Measurements from ENCODE around the gene ZNF185.

Gene ZNF185

DNA sequence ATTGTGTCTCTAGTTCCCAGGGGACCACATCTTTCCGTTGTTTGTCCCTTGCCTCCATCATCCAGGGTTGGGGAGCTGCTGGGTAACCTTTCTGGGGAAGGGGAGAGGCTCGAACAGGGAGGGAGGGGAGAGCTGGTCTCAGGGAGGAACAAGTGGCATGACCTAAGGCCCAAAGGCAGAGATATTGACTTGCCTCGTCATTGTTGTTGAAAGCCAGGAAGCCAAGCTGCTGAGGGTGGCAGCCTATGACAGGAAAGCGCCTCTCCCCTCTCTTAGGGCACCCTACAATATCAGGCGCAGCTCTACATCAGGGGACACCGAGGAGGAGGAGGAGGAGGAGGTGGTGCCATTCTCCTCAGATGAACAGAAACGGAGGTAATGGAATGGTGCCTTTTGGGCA, 20.8 kb downstream of the ZNF185 start:
- no peak for DNase-seq

DNA sequence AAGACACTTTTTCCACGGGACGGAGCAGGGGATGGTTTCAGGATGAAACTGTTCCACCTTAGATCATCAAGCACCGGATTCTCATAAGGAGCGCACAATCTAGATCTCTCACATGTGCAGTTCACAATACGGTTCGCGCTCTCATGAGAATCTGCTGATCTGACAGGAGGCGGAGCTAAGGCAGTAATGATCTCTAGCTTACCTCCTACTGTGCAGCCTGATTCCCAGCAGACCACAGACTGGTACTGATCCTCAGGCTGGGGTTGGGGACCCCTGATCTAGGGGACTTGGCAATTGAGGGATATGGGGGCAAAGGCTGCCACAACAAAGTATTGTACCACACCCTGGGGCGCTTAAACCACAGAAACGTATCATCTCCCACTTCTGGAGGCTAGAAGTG, 25.7 kb downstream of the ZNF185 start:
- DNase-seq, result no peak

DNA sequence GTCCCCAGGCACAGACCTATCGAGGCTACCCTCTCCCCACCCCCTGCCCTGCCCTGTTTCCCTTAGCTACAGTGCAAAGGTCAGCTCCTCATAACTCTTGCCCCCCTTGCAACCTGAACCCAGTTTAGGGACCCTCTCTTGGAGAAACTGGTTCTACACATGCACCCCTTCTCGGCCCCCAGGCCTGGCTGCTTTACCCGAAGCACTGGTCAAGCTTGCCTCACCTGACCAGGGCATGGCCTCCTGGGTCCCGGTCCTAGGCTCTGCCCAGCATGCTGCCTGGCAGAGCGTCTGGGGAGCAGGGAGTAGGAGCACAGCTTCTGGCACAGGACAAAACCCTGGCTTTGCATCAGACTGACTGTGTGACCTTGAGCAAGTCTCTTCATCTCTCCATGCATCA, 28.0 kb downstream of the ZNF185 start:
- no peak for DNase-seq

DNA sequence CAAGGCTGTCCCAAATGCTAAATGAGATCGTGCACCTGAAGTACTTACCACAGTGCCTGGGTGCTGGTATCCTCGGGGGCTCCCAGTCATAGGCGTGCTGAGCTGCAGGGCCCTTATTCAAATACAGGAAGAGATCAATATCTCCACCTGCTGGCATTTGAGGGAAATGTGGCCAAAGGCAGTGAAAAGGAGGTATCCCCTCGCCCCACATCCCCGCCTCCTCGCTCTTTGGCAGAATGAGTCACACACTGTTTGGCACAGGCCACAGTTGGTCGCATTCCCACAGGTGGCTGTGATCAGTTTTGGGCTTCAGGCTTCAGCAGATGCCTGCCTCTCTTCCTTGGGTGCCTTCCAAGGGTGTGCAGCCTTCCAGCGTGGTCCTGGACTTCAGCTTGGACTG, 28.4 kb downstream of the ZNF185 start:
- DNase-seq, result peak; percentile 18

DNA sequence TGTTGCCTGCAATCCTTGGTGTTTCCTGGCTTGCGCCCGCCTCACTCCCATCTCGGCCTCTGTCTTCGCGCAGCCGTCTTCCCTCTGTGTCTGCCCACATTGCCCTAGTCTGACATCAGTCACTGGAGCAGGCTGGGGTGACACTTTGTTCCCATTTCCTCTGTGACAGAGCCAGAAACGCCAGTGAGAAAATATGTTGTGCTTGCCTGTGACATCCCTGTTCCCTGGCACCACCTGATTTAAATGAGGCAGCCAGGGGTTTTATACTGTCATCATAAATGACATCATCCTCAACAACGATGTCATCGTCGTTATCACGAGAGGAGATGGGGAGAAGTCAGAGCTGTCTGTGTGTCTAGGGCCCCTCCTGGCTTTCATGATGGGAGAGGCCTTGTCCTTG, 29.1 kb downstream of the ZNF185 start:
- no peak for DNase-seq

DNA sequence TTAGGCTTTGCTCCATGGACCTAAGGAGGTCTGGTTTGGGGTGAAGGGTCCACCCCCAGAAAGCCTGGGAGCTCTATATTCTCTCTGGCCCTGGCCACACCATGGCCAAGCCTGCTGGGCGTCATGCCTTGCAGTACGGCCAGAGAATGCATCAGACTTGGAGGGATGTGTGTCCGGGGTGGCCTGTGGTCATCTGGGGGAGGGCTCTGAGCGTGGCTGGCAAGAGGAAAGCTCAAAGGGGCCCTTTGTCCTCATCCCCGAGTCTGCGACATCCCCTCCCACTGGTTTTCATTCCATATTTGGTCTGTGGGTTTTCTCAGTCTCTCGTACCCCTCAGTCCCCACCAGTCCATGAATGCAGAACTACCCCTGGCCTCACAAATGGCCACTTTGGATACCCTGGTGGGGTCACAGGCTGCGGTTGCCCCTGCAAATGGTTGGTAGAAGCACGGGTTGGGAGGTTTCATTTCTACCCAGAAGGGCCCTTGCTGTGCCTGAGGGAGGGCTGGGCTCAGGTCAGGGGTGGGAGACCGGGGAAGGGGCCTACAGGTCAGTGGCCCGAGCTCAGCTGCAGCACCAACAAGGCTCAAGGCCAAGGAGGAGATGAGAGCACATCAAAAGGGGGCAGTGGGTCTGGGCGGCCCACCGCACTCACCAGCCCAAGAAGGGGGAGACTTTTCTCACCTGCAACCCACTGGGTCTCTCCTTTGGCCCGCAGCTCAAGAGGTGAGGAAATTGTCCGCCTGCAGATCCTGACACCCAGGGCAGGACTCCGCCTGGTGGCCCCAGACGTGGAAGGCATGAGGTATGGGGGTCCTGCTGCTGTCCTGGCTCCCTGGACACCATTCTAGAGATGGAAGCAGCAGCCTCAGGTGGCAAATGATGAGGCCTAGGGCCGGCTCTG, 30.2 kb downstream of the ZNF185 start:
- no peak for DNase-seq

DNA sequence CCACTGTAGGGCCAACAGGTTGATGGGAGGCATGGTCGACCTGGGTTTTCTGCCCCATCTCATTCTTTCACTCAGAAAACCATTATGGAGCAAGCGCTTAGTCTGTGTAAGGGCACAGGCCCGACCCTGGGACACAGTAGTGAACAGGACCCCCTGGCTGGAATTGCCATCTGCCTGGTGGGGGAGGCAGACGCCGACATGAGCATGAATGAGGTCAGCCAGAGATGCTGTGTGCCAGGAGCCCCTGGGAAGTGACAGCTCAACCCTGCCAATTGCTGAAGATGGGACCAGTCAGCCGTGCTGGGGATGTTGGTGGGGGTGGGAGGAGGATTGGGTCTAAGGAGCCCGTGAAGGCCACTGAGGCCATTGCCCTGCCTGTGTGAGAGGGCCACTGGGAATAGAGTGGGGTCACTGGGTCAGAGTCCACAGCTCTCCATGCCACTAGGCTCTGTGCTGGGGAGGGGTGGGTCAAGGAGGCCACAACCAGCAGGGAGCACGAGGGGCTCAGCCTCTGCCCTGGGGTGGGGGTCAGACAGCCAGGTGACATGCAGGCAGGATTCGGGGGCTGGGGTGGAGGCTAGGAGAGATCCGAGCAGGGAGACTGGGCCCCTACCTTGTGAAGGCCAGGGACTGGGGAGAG, 31.0 kb downstream of the ZNF185 start:
- DNase-seq, result no peak

DNA sequence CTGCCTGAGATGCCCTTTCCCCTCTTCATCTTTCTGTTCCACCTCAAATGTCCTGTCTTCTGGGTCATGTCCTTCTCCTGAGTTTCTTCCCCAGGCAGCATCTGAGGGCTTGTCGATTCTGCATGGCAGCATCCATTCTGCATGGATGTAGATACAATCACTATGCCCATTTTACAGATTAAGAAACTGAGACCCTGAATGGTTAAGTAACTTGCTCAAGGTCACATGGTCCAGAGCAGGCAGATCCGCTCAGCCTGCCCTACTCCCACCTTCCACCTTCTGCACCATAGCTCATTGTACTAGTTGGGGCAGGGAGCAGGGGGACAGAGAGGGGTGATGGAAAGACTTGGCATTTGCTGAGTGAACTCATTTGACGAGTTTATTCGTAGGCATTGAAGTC, 32.0 kb downstream of the ZNF185 start:
- DNase-seq, result no peak

DNA sequence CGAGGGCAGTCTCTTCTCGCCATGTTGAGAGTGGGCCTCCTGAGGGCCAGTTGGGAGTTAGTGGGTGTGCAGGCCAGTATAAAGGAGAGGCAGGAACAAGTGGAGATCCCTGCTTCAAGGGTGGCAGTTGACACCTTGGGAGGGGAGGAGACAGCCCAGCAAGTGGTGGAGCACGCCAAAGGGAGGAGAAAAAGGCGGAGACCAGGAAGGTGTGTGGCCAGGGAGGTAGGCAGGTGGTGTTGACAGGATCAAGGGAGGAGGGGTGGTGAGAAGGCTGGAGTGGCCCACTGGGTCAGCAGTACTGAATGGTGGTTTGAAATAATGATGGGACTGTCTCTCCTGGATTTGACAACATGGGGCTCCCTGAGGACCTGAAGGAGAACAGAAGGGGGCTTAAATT, 32.6 kb downstream of the ZNF185 start:
- DNase-seq, result no peak

DNA sequence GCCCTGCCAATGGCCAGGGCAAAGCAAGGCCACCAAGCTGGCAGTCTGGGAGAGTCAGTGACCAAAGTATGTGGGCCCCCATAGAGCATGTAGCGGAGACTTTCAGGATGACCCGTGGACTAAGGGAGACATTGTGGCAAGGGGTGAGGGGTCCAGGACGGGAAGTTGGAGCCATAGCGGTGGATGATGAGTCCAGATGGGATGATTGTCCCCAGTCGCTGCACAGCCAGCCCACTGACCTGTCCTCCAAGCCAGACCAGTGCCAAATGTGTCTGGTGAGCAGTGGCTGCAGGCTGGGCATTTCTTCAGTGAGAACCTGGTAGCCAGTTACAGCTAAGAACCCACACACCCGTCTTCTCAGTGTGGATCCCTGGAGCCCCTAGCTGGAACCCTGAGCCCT, 34.3 kb downstream of the ZNF185 start:
- DNase-seq, result no peak

DNA sequence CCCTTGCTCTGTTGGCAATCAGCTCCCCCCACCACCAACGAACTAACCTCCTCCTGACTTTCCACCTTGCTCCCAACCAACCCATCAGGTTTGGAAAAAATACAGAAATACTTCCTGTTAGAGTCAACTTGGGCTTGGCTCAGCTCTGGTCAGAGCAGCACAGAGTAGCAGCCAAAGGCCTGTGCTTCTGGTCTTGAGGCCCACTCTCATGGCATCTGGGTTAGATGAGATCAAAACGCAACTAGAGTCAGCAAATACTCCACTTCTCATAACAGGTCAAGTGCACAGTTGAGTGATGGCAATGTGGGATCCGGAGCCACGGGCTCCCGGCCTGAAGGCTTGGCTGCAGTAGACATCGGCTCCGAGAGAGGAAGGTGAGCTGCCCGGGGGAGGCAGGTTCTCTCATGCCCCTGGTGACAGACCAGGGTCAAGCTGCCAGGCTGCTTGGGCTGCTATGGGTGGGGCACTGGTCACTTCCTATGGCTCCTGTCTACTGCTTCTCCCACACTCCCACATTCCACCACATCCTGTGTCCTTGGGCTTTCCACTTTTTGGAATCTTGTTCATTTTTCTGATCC, 34.8 kb downstream of the ZNF185 start:
- DNase-seq, result no peak

DNA sequence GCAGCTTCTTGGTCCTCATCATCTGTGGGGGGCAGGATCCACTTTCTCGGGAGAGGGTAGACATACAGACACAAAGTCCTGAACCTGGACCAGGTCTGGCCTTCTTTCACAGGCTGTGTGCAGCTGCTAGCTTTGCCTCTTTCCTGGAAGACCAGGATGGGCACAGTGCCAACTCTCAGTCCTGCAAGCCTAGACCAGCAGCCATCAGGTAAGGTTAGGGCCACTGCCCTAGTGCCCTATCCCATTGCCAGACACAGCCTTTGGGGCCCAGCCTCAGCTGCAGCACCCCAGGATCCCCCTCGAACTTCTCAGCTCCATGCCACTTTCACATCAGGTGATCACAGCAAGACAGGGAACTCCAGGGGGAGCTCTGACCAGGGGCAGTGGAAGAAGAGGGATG, 38.4 kb downstream of the ZNF185 start:
- DNase-seq, result no peak

DNA sequence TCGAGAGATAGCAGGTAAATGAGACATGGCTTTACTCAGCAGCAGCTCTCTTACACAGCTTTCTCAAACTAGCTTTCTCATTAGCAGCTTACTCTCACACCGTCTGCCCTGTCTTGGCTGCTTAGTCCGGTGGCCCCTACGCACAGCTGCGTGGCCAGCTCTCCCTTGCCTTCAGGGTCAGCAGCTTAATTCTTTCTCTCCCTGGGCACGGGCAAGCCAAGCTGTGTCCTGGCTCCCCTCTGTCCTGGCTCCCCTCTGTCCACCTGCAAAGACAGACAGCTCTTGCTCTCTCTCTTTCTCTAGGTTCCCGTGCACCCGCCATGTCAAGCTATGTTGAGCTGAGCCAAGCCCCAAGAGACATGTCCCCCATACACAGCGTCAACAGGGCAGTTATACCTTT, 39.4 kb downstream of the ZNF185 start:
- DNase-seq, result no peak

DNA sequence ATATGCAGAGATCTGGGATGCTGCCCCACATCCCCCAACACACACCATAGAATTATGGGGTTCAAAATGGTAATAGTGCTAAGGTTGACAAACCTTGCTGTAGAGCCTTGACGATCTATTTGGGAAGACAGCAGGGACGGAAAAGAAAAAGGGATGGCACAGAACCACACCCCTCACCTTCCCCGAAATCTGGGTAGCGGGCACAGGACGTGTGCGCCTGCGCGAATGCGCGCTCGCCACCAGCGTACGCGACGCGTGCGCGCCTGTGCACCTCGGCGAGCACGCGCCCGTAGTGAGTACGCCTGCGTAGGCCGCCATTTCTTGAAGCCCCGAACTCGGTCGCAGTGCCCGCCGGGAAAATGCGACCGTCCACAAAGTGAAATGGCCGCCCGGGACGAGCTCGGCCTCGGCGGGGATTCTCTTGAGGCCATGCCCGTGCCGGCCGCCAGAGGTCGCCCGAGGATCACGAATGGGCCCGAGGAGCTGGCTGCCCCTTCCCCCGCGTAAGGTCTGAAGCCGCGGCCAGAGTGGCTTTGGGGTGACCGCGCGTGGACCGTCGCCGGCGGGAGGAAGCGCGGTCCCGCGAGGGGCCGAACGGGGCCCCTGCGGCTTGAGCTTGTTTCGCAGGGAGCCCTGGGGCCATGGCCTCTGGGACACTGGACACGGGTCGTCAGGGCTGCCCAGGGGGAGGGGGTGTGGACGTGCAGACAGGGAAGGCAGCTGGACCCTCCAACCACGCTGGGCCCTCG, 43.6 kb downstream of the ZNF185 start:
- peak; percentile 79 for DNase-seq

DNA sequence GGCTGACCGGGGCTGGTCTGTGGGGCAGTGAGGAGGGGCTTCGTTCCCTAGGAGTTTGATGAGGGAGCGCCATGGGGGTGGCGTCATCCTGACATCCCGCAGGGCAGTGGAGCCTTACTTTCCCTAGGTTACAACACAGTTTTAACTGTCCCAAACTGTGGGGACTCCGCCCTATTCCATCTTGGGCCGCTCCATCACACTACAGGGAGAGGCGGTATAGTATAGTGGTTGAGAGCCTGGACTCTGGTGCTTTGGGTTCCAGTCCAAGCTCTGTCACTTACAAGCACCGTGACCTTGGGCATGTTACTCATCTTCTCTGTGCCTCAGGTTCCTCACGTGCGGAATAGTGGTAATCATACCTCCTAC, 44.2 kb downstream of the ZNF185 start:
- DNase-seq, result no peak

DNA sequence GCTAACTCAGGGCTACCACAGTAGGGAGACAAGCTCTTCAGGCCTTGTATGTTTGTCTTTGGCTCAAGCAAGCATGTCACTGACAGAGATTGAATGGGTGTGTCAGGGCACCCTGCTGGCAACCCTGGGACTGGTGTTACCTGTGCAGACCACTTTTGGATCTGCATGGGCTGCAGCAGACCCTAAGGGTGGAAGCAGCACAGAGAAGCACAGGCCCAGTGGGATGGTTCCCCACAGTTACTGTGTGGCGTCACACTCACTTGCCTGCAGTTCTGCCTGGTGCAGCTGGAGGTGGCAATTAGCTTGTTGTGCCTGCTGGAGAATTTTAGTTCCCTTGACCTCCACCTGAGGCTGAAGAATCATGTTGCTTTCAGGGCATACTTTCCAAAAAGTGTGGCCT, 46.0 kb downstream of the ZNF185 start:
- DNase-seq, result no peak

DNA sequence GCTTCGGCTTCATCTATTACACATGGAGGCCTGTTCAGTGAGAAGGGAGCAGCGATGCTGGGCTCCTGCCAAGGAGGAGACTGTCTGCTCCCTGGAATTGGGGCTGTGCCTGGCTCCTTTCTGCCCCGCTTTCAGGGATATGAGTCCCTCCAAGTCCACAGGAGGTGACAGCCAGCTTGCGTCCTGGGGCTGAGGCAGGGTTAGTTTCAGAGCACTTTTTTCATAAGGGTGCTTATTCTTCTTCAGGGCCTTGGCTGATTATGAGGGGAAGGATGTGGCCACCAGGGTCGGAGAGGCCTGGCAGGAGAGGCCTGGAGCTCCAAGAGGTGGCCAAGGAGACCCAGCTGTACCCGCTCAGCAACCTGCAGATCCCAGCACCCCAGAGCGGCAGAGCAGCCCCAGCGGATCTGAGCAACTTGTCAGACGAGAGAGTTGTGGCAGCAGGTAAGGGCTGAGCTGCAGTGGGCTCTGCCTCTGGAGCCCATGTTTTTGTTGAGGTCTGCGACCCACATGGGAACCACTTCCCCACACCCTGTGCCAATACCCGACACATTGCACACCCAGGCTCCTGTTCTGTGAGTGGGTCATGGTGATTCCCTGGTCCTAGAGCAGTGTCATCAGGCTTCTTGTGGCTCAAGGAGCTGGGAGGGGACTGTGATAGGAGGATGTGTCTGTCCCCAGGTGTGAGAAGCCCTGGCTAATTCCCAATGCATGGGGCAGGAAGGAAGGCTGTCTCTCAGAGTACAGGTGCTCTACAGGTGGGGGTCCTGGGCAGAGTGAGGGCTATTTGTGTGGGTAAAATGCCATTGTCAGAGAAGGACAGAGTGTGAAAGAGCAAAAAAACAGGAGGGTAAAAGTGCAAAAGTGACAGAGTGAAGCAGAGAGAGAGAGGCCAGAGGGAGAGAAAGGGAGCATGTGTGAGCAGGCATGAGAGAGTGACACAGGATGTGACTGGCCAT, 47.4 kb downstream of the ZNF185 start:
- DNase-seq, result no peak

DNA sequence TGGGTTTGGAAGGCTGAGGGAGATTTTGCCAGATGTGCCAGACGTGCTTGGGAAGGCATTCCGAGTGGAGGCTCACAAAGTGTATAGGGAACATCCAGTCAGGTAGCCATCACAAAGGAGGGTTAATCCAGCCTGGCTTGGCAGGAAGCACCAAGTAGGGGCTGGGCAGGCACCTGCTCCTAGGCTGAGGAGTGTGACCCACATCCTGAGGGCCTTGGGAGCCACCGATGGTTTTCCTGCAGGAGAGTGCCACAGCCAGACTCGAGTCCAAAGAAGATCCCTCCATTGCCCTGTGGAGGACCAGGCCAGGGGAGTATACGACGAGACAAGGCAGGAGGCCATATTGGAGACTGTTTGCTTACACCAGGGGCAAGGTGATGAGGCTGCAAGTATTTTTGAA, 48.8 kb downstream of the ZNF185 start:
- DNase-seq, result no peak

All from NCI-H510A treated with DMSO at 0.1 percent for 48 hours (cell line).